Muscle of back (tissue), 11 donors: ENCODE data around the gene ZFYVE28. TPM values are rescaled to one million over a fixed set of nuclear protein-coding genes. Genes with fewer than 3 reads are reported as not detected.

Experiments
- DNase-seq, 3 donors: peaks; one replicate each; pipeline versions ENCODE4 v3.0.0 to v3.0.0-alpha.2; 2013
- polyA plus RNA-seq, 10 donors: library from polyadenylated mRNA; unstranded; fragments of 120-200 nt; gene quantifications; one replicate each; pipeline ENCODE4 v1.2.1, GENCODE V29; 2013; ENCODE audit not compliant: insufficient read length in 10 of 10

ZFYVE28 gene
- polyA plus RNA-seq, 10 donors: 0.67 to 3.4 (median 1.7) TPM

- DNase-seq: no peak
Measured at GRCh38 chr4:2273221-2273620, 145.2 kb downstream of the ZFYVE28 start.

- no peak for DNase-seq
Measured at GRCh38 chr4:2272828-2273120, 145.7 kb downstream of the ZFYVE28 start.

- DNase-seq: no peak
Measured at GRCh38 chr4:2272026-2272827, 146.2 kb downstream of the ZFYVE28 start.

- DNase-seq: no peak
Measured at GRCh38 chr4:2271279-2272025, 147.0 kb downstream of the ZFYVE28 start.

GRCh38 chr4:2270341-2271165 is 147.9 kb downstream of the ZFYVE28 start:
- DNase-seq: no peak

GRCh38 chr4:2269618-2270163 is 148.8 kb downstream of the ZFYVE28 start:
- no peak for DNase-seq

- peak in 1 of 3 donors; percentile 34 for DNase-seq
Measured at GRCh38 chr4:2269206-2269531, 149.3 kb downstream of the ZFYVE28 start.

- DNase-seq: no peak
Measured at GRCh38 chr4:2268357-2269205, 149.9 kb downstream of the ZFYVE28 start.

GRCh38 chr4:2267841-2268240 is 150.6 kb downstream of the ZFYVE28 start:
- no peak for DNase-seq

GRCh38 chr4:2267320-2267811 is 151.1 kb downstream of the ZFYVE28 start:
- DNase-seq: no peak

GRCh38 chr4:2266821-2267220 is 151.6 kb downstream of the ZFYVE28 start:
- no peak for DNase-seq

- DNase-seq: peak in 2 of 3 donors; percentile 69 to 81
Measured at GRCh38 chr4:2266181-2266580, 152.3 kb downstream of the ZFYVE28 start.

GRCh38 chr4:2265113-2266110 is 153.0 kb downstream of the ZFYVE28 start:
- no peak for DNase-seq

GRCh38 chr4:2264481-2265041 is 153.9 kb downstream of the ZFYVE28 start:
- no peak for DNase-seq

GRCh38 chr4:2263926-2264321 is 154.5 kb downstream of the ZFYVE28 start:
- DNase-seq: no peak

GRCh38 chr4:2262944-2263250 is 155.5 kb downstream of the ZFYVE28 start:
- no peak for DNase-seq

GRCh38 chr4:2262145-2262943 is 156.1 kb downstream of the ZFYVE28 start:
- peak; percentile 100 for DNase-seq

GRCh38 chr4:2261853-2262144 is 156.6 kb downstream of the ZFYVE28 start, which contains the start of gene MXD4:
TSS of gene MXD4 (minus strand) at chr4:2262109. CDS start at chr4:2261980, 129 bp downstream.
- no peak for DNase-seq
